B cell (primary cell): ENCODE results near the gene RSPO3. TPM values are rescaled to one million over a fixed set of nuclear protein-coding genes. Genes with fewer than 3 reads are reported as not detected.

Experiments
- ATAC-seq: fragments of 200-7000 bp; cut with Tn5 transposase; one replicate; pipeline ENCODE4 v1.10.0; 2021; ENCODE audit warnings: low read depth, mild to moderate bottlenecking, moderate number of reproducible peaks, moderate library complexity
- CTCF ChIA-PET: fragments of 350-600 bp; sonication (Branson Sonifier 250); formaldehyde crosslinking; loops from one replicate; lab custom pipeline; 2021; ENCODE audit warnings: antibody characterized with exemption, inconsistent platforms; lab: Charles Lee
- POLR2A ChIA-PET: fragments of 350-600 bp; sonication (Branson Sonifier 250); formaldehyde crosslinking; loops from one replicate; lab custom pipeline; 2021; ENCODE audit warnings: antibody characterized with exemption; lab: Charles Lee
- DNase-seq: peaks from one replicate; pipeline ENCODE4 v3.0.0; 2013
- H2AFZ ChIP-seq: 2 replicates; pipeline ENCODE4 v1.6.1; 2012; ENCODE audit warnings: mild to moderate bottlenecking, low read depth, low read length; ENCODE audit not compliant: insufficient read depth, poor library complexity, severe bottlenecking
- H3K27ac ChIP-seq, 2 donors: 1 replicate in 1 of 2; 2 replicates in 1 of 2; pipeline ENCODE4 v1.5.1; 2012 to 2013; ENCODE audit warnings: low read length in 2 of 2, mild to moderate bottlenecking in 2 of 2, moderate library complexity in 1 of 2
- H3K27me3 ChIP-seq, 4 experiments: fragments of 200-600 bp in 1 of 4; sonication (generic) in 1 of 4; replicated peaks in 1 of 4; 1 replicate in 2 of 4; 2 replicates in 2 of 4; pipeline versions ENCODE4 v1.6.1 to v1.7.0; 2013 to 2016; ENCODE audit warnings: low read length in 3 of 4, mild to moderate bottlenecking in 2 of 4, mixed read lengths in 1 of 4, moderate library complexity in 1 of 4; ENCODE audit not compliant: insufficient read depth in 4 of 4, control insufficient read depth in 3 of 4; ENCODE audit errors: control extremely low read depth in 1 of 4
- H3K36me3 ChIP-seq, 2 experiments: replicated peaks in 1 of 2; 1 replicate in 1 of 2; 2 replicates in 1 of 2; pipeline versions ENCODE4 v1.6.1 to v1.7.1; 2013; ENCODE audit warnings: low read length in 1 of 2; ENCODE audit not compliant: insufficient read depth in 2 of 2, control insufficient read depth in 1 of 2; ENCODE audit errors: control extremely low read depth in 1 of 2, extremely low read depth in 1 of 2
- H3K4me1 ChIP-seq, 2 donors: fragments of 200-600 bp in 1 of 2; sonication (generic) in 1 of 2; 1 replicate in 1 of 2; 2 replicates in 1 of 2; pipeline versions ENCODE4 v1.5.1 to v1.6.1; 2013 to 2017; ENCODE audit warnings: low read length in 2 of 2; ENCODE audit not compliant: control insufficient read depth in 2 of 2, insufficient read depth in 2 of 2
- H3K4me2 ChIP-seq: replicated peaks from 2 replicates; pipeline ENCODE3; 2012; ENCODE audit warnings: mild to moderate bottlenecking, low read depth, low read length; ENCODE audit not compliant: poor library complexity, severe bottlenecking
- H3K4me3 ChIP-seq, 5 experiments: fragments of 200-600 bp in 1 of 5; sonication (generic) in 1 of 5; 1 replicate in 3 of 5; 2 replicates in 2 of 5; pipeline versions ENCODE4 v1.5.1 to v1.7.0; 2011 to 2016; ENCODE audit warnings: low read length in 4 of 5, mild to moderate bottlenecking in 4 of 5, low read depth in 2 of 5, control low read depth in 1 of 5, moderate library complexity in 1 of 5; ENCODE audit not compliant: insufficient read depth in 1 of 5; ENCODE audit errors: control extremely low read depth in 1 of 5, extremely low read depth in 1 of 5
- H3K79me2 ChIP-seq: fragments of 200-600 bp; sonication (generic); one replicate; pipeline ENCODE4 v1.6.0; 2016; ENCODE audit warnings: low read length; ENCODE audit not compliant: control insufficient read depth, insufficient read depth
- H3K9ac ChIP-seq: fragments of 200-600 bp; sonication (generic); 2 replicates; pipeline ENCODE4 v1.6.1; 2017; ENCODE audit warnings: mild to moderate bottlenecking, low read length, moderate library complexity
- H3K9me3 ChIP-seq, 3 donors: one replicate each; pipeline versions ENCODE4 v1.6.1 to v1.7.1; 2013; ENCODE audit warnings: low read length in 2 of 3; ENCODE audit not compliant: control insufficient read depth in 2 of 3, insufficient read depth in 1 of 3; ENCODE audit errors: control extremely low read depth in 1 of 3
- H4K20me1 ChIP-seq: 2 replicates; pipeline ENCODE4 v1.6.0; 2012; ENCODE audit warnings: mild to moderate bottlenecking, low read length; ENCODE audit not compliant: insufficient read depth, control insufficient read depth, poor library complexity, severe bottlenecking
- H3K27ac Mint-ChIP-seq: one replicate; pipeline ENCODE4 v1.8.0; 2021; ENCODE audit warnings: mixed read lengths
- H3K27me3 Mint-ChIP-seq: one replicate; pipeline ENCODE4 v1.8.0; 2021; ENCODE audit warnings: mixed read lengths
- H3K4me1 Mint-ChIP-seq: one replicate; pipeline ENCODE4 v1.8.0; 2021; ENCODE audit warnings: mixed read lengths
- H3K4me3 Mint-ChIP-seq: one replicate; pipeline ENCODE4 v1.8.0; 2021; ENCODE audit warnings: mixed read lengths
- H3K9me3 Mint-ChIP-seq: one replicate; pipeline ENCODE4 v1.8.0; 2022; ENCODE audit warnings: mixed read lengths; ENCODE audit not compliant: insufficient read depth
- CTCF ChIP-seq: fragments of 200-600 bp; IDR thresholded peaks from one replicate; pipeline ENCODE4 v1.8.0; 2022; ENCODE audit warnings: antibody characterized with exemption, mild to moderate bottlenecking
- EZH2 ChIP-seq: IDR thresholded peaks from 2 replicates; pipeline ENCODE4 v1.6.1; 2012; ENCODE audit warnings: borderline replicate concordance, low read depth, mild to moderate bottlenecking, moderate library complexity, low read length; ENCODE audit not compliant: insufficient read depth, poor library complexity, severe bottlenecking
- WGBS: methylation state at CpG from one replicate; pipeline ENCODE4 v1.1.5; 2013; ENCODE audit warnings: missing lambda C conversion rate; ENCODE audit not compliant: insufficient coverage; 5-methylcytosine and 5-hydroxymethylcytosine counted together
- intact Hi-C: fragments of 100-400 bp; cut with micrococcal nuclease; formaldehyde crosslinking; loops from one replicate; pipeline ENCODE4 v1.10.0; 2022
- polyA plus RNA-seq: library from polyadenylated mRNA; depleted of rRNA; stranded (reverse); fragments of >200 nt; gene quantifications from 2 replicates; pipeline ENCODE4 v1.2.3, GENCODE V29; 2012
- total RNA-seq, 2 donors: library from RNA; stranded (reverse); fragments of 120-200 nt in 1 of 2; gene quantifications; 1 replicate in 1 of 2; 2 replicates in 1 of 2; pipeline versions ENCODE4 v1.2.3 to v1.2.4, GENCODE V29; 2013 to 2022

RSPO3 gene
- total and polyA plus RNA-seq, 2 donors (not counting 1 experiment from before 2014, with no cell fraction given) = not detected

DNA sequence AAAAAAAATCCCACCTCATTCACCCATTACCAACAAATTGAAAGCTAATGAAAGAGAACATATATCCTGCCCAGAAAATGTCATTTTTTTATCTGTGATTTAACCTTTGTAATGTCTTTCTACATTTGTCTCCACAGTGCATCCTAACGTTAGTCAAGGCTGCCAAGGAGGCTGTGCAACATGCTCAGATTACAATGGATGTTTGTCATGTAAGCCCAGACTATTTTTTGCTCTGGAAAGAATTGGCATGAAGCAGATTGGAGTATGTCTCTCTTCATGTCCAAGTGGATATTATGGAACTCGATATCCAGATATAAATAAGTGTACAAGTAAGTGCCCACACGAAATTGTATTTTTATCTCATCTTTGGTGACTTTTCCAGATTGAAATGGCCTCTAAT, 30.0 kb downstream of the RSPO3 start:
- H3K79me2 ChIP-seq = no peaks in the 10 kb centered on the region
- intact Hi-C loops = no loop called here
- no peak overlapping the region for H3K4me3 Mint-ChIP-seq
- TF ChIP-seq EZH2 = no peak
- no peak for TF ChIP-seq CTCF
- H3K27me3 ChIP-seq = peaks cover 0 to 2% (median 0%) of the 10 kb centered on the region in 4 experiments
- ChIA-PET CTCF (no interaction called here), POLR2A (no interaction called here)
- H3K9me3 Mint-ChIP-seq = no peaks in the 10 kb centered on the region
- H3K9me3 ChIP-seq = no peaks in the 10 kb centered on the region
- H3K4me1 ChIP-seq = no peaks in the 10 kb centered on the region
- 60% methylated on average over 1 of the region's 3 CpGs for WGBS
- H3K27me3 Mint-ChIP-seq = peaks cover 16% of the 10 kb centered on the region
- no peak overlapping the region for H3K4me3 ChIP-seq
- no peaks in the 10 kb centered on the region for H4K20me1 ChIP-seq
- H3K4me2 ChIP-seq = no peak overlapping the region
- no peak overlapping the region for H3K9ac ChIP-seq
- H3K27ac Mint-ChIP-seq = no peak overlapping the region
- no peak overlapping the region for H2AFZ ChIP-seq
- H3K27ac ChIP-seq = no peak overlapping the region
- ATAC-seq = no peak
- no peaks in the 10 kb centered on the region for H3K4me1 Mint-ChIP-seq
- no peaks in the 10 kb centered on the region for H3K36me3 ChIP-seq
- no peak for DNase-seq

- Histone ChIP-seq H3K27ac (no peak overlapping the region), H3K27me3 (peaks cover 0 to 2% (median 0%) of the 10 kb centered on the region in 4 experiments), H3K4me2 (no peak overlapping the region), H3K4me3 (no peak overlapping the region), H4K20me1 (no peaks in the 10 kb centered on the region), H2AFZ (no peak overlapping the region), H3K79me2 (no peaks in the 10 kb centered on the region), H3K4me1 (no peaks in the 10 kb centered on the region), H3K9me3 (no peaks in the 10 kb centered on the region), H3K9ac (no peak overlapping the region), H3K36me3 (no peaks in the 10 kb centered on the region)
- H3K9me3 Mint-ChIP-seq = no peaks in the 10 kb centered on the region
- peaks cover 14% of the 10 kb centered on the region for H3K27me3 Mint-ChIP-seq
- no peak overlapping the region for H3K27ac Mint-ChIP-seq
- intact Hi-C loops = no loop called here
- ChIA-PET POLR2A (no interaction called here), CTCF (no interaction called here)
- no peak overlapping the region for H3K4me3 Mint-ChIP-seq
- no peak for ATAC-seq
- 96% methylated on average over 3 of the region's 3 CpGs for WGBS
- no peaks in the 10 kb centered on the region for H3K4me1 Mint-ChIP-seq
- TF ChIP-seq CTCF (no peak), EZH2 (no peak)
- DNase-seq = no peak
Measured at GRCh38 chr6:127154509-127154908, 36.0 kb downstream of the RSPO3 start.
